B cell (primary cell): Measurements from ENCODE around the gene MRPS34.

Experiments
- EZH2 ChIP-seq: IDR thresholded peaks from 2 replicates; pipeline ENCODE4 v1.6.1; 2012; ENCODE audit warnings: borderline replicate concordance, low read depth, mild to moderate bottlenecking, moderate library complexity, low read length; ENCODE audit not compliant: insufficient read depth, poor library complexity, severe bottlenecking
- TF ChIP-seq, protein P1 (sequence below): fragments of 200-600 bp; IDR thresholded peaks from one replicate; pipeline ENCODE4 v1.8.0; 2022; ENCODE audit warnings: antibody characterized with exemption, mild to moderate bottlenecking

DNA sequence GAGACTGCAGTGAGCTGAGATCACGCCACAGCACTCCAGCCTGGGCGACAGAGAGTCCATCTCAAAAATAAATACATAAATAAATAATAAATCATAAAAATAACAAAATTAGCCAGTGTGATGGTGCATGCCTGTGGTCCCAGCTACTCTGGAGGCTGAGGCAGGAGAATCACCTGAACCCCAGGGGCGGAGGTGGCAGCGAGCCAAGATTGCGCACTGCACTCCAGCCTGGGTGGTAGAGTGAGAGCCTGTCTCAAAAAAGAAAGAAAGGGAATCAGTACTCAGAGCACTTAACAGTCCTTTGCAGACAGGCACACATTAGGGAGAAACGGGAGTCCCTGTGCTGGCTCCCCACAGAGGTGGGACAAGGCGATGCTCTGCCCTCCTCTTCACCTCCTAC, 41.9 kb downstream of the MRPS34 start:
- TF ChIP-seq EZH2 = no peak
- TF ChIP-seq, protein P1, sequence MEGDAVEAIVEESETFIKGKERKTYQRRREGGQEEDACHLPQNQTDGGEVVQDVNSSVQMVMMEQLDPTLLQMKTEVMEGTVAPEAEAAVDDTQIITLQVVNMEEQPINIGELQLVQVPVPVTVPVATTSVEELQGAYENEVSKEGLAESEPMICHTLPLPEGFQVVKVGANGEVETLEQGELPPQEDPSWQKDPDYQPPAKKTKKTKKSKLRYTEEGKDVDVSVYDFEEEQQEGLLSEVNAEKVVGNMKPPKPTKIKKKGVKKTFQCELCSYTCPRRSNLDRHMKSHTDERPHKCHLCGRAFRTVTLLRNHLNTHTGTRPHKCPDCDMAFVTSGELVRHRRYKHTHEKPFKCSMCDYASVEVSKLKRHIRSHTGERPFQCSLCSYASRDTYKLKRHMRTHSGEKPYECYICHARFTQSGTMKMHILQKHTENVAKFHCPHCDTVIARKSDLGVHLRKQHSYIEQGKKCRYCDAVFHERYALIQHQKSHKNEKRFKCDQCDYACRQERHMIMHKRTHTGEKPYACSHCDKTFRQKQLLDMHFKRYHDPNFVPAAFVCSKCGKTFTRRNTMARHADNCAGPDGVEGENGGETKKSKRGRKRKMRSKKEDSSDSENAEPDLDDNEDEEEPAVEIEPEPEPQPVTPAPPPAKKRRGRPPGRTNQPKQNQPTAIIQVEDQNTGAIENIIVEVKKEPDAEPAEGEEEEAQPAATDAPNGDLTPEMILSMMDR = no peak
